Right ventricle myocardium superior (tissue), 1 donor: ENCODE data around the gene TEKT3. TPM values are rescaled to one million over a fixed set of nuclear protein-coding genes. Genes with fewer than 3 reads are reported as not detected.

Source experiments
- ATAC-seq: fragments of 200-7000 bp; cut with Tn5 transposase; one replicate; pipeline ENCODE4 v1.9.1; 2020; ENCODE audit warnings: mild to moderate bottlenecking; ENCODE audit not compliant: poor library complexity
- DNase-seq: peaks from one replicate; pipeline ENCODE4 v3.0.0-alpha.2; 2020
- intact Hi-C: fragments of 100-400 bp; cut with DNase I; formaldehyde crosslinking; loops from one replicate; pipeline ENCODE4 v1.11.2; 2022
- total RNA-seq: library from RNA; stranded (reverse); fragmentation: NEBNext Ultra II Directional; extraction: Animal tissue kit (Norgen Biotek cat#: 25700); gene quantifications from one replicate; pipeline ENCODE4 v1.2.1, GENCODE V29; 2021
- donor health status: DM: no; HTN: yes; CAD: no; lungs with severe emphysema.

Gene TEKT3
- total RNA-seq, 1 donor from 2014 or later: 0.43 TPM

DNA sequence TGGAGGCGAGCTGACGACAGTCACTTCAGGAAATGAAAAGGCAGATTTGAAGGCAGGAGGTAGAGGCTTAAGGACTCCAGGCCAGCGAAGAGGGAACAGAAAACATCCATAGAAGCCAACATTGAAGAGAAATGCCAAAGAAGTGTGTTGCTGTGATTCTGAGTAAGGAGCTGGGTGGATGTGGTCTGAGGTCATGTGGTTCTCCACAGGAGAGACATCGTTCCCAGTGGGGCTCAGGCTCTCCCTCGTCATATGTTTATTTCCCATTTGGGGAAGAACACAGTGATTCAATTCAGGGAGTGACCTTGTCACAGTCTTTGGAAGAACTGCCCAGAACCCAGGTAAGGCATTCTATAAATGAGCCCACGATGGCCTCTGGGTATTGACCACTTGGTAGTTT, 69.7 kb downstream of the TEKT3 start:
- ATAC-seq: no peak
- DNase-seq: no peak
- intact Hi-C loops: no loop called here

DNA sequence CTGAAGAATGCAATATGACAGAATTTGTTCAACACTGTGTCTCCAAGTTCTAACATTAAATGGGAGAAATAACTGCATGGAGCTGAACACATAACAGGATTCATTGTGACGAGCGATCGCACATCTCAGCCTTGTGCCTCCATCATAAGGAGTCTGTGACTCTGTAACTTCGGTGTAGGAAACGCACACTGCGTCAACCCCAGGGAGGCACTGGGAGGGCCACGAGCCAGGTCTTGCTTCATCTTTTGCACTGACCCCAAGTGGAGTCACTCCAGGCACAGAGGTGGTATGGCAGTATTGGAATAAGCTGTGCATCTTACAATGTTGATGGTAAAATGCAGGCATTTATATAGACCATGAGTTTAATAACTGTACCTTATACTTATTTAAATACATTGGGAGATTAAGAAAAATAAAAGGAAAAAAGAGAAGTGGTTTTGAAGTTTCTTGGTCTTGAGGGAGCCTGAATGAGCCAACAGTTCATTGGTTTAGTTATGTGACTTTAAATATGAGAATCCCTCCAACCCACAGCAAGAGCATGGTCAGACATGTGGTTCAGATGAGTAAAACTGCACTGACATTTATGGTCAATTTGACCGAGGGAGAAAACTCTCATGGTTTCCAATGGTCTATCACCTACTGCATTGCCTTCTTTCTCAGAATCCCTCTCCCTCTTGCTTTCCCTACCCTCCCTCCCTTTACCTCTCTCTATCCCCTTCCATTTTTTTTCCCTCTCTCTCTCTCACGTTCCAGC, 70.6 kb downstream of the TEKT3 start:
- DNase-seq (no peak), ATAC-seq (no peak)
- intact Hi-C loops: no loop called here

DNA sequence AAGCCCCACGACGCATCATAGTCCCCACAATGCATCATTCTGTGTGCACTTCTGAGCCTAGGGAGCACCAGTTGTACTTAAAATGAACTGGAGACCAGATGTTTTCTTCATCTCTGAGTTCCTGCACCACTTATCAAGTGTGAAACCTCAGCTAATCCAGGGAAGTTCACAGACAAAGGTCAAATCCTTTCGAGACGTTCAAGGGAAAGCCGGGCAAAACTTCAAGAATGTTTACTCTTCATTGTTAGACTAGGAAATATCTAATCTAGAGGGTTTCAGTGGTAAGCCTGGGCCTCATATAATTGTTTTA, 71.7 kb downstream of the TEKT3 start:
- intact Hi-C loops: no loop called here
- DNase-seq (no peak), ATAC-seq (peak; percentile 26)

DNA sequence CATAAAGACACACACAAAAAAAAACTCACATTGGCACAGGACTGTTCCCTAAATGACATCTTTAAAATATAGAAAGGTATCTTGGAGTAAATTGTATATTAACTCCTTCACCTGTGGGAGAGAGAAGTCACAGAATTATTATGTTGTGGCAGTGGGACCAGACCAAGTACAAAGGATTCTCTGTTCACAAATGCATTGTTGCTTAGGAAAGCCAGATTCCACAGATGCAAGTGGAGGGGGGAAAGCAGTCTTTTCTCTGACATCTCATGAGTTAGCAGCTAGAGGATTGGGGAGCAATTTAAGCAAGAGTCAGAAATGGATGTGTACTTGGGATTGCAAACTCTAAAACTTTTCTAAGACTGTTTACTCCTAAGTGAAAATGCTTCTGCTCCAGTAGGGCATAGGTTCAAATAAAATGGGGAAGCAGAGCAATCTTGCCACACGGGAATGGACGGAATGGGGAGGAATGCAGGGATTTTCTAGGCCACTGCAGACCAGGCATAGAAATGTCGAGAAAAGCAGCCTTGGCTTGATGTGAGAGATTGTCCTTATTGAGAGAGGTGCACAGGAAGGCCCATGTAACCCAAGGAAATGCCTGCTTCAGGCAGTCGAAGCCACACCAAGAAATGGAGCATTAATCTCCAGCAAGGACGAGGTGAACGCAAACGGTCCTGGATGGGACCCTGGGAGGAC, 72.2 kb downstream of the TEKT3 start:
- ATAC-seq (no peak), DNase-seq (no peak)
- intact Hi-C loops: no loop called here

DNA sequence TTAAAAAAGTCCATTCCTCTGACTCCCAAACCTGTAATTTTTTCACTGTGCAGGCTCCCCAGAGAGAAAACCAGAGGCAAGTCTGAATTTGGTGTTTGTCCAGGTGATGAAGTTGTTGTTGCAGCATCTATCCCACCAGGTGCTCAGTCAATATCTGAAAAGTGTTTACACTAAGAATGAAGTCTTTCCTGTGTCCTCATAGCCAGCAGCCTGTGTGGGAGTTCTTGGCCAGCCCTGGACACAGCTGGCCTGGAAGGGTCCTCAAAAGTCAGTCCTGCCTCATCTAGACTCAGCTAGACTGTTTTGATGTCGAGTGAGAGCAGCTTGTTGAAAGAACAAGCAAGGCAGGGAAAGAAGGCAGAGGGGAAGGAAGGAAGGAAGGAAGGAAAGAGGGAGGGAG, 72.9 kb downstream of the TEKT3 start:
- DNase-seq: no peak
- intact Hi-C loops: no loop called here

DNA sequence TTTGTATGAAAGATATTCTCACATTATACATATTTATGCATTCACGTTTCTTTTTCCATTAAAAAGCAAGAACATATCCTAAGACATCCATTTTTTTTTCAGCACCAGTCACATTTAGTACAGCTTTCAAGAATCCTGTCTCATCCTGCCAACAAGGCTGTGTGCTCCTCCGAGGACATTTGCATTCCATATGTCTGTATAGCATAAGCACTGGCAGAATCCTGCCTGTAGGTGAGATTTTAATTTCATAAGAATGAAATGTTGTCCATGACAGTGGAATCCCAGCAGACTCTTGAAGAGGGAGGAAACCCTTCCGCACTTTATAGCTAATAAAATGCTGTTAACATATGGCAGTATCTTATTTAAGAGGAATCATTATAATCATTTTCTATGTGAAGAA, 73.4 kb downstream of the TEKT3 start:
- DNase-seq (no peak), ATAC-seq (no peak)
- intact Hi-C loops: no loop called here

More for the DNA sequence above, 72.9 kb downstream of the TEKT3 start:
- ATAC-seq: no peak

DNA sequence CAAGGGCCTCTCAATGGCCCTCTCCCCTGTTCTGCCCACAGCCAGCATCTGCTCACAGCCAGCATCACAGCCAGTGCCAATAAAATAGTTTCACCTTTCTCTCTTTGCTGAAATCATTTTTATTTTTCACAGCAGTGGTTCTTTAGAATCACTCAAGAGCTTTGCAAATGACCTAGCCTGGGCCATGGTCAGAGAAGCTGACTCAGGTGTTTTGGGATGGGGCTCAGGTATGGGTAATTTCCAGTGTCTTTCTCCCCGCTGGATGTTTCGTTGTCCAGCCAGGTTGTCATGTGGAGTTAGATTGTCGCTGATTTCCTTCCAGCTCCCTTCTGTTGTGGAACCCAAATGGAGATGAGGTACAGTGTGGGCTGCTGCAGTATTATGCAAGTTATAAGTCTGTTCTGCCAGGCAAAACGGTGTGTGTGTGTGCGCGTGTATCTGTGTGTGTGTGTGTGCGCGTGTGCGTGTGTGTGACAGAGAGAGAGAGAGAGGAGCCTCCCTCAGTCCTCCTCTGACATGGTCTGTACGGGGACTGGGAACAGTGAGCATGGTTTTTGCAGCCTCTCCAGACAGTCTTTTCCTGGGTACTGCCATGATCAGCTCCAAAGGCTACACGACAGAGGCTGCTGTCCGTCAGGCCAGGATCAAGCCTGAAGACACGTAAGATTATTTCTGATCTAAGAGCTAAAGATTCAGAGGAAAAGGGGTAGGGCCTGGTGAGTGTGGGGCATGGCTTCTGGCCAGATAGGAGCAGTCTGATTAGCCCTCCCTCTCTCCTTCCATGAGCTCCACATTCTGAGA, 74.9 kb downstream of the TEKT3 start:
- ATAC-seq (no peak), DNase-seq (no peak)
- intact Hi-C loops: no loop called here

DNA sequence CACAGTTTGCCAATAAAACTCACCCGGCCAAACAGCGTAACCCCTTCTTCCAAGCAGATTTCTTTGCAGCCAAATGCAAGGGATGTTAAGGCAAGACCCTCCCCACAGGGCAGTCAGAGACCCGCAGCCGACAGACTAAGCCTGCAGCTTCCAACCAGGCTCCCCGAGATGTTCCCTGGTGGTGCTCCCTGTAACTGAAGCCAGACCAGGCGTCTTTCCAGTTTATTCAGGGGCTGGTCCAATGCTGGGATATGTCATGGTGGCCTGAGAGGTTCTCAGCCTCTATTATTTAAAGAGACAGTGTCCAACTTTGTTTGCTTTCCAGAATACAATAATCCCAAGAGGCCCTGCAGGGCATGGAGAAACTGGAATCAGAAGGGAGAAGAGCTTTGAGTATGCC, 76.3 kb downstream of the TEKT3 start, which contains the start of gene PMP22:
TSS of gene PMP22 (minus strand) at position 196 of the 400 bp plus-strand sequence. CDS start 4,599 bp downstream, outside the sequence.
- intact Hi-C loops: no loop called here
- ATAC-seq: peak; percentile 19

DNA sequence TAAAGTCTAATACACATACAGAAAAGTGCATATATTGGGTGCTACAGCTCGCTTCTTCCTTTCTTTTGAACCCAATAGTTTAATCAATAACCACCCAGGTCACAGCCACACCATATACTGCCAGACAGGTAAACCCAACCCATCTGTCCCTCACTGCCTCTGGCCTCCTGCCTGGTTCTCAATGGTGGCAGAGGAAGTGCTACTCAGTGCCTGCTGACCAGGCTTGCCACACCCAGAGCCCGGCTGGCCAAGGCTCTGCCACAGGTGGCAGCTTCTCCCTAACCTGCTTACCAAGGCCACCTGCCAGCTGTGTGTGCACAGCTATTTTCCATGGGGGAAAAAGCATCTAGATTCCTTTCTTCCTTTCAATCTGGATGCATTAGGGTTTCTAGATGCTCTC, 76.9 kb downstream of the TEKT3 start:
- peak; percentile 10 for ATAC-seq
- DNase-seq: peak; percentile 75
- intact Hi-C loops: loop anchor here (5.0 kb wide), 1 partner anchor 193 kb away; no protein-coding TSS in a partner anchor

More for the DNA sequence above, 76.3 kb downstream of the TEKT3 start, which contains the start of gene PMP22:
- peak; percentile 65 for DNase-seq

DNA sequence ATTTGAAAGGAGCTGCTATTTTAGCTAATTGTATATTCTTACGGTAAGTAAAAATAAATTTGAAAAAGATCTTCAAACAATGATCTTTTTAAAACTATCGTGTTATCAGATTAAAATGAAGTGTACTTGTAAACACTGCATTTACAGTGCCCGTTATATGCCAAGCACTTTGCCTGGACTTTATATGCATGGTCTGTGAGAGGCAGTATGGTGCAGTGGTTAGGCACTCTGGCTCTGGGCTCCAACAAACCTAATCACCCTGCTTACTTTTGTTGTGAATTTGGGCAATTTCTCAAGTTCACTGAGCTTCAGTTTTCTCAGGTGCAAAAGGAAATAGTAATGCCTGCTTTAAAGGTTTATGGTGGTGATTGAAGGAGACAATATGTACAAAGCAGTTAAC, 77.7 kb downstream of the TEKT3 start:
- intact Hi-C loops: loop anchor here (5.0 kb wide), 1 partner anchor 194 kb away; no protein-coding TSS in a partner anchor
- ATAC-seq: no peak
- DNase-seq: no peak

DNA sequence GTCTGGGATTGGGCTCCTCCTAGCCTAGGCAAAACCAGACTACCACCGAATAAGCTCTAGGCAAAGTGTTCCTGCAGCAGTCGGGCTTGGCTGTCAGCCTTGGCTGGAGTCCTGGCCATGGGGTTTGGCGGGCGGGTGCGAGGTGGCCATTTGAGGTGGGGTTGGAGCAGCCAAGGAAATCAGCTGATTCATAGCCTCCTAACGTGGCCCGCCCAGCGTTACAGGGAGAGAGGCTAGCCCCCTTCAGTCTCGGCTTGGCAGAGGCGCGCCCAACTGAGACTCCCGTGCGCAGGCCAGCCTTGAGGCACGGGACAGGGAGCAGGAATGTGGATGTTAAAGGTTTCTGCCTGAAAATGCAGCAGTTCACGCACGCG, 78.2 kb downstream of the TEKT3 start:
- intact Hi-C loops: loop anchor here (5.0 kb wide), 1 partner anchor 194 kb away; no protein-coding TSS in a partner anchor
- ATAC-seq (peak; percentile 63), DNase-seq (peak; percentile 92)

DNA sequence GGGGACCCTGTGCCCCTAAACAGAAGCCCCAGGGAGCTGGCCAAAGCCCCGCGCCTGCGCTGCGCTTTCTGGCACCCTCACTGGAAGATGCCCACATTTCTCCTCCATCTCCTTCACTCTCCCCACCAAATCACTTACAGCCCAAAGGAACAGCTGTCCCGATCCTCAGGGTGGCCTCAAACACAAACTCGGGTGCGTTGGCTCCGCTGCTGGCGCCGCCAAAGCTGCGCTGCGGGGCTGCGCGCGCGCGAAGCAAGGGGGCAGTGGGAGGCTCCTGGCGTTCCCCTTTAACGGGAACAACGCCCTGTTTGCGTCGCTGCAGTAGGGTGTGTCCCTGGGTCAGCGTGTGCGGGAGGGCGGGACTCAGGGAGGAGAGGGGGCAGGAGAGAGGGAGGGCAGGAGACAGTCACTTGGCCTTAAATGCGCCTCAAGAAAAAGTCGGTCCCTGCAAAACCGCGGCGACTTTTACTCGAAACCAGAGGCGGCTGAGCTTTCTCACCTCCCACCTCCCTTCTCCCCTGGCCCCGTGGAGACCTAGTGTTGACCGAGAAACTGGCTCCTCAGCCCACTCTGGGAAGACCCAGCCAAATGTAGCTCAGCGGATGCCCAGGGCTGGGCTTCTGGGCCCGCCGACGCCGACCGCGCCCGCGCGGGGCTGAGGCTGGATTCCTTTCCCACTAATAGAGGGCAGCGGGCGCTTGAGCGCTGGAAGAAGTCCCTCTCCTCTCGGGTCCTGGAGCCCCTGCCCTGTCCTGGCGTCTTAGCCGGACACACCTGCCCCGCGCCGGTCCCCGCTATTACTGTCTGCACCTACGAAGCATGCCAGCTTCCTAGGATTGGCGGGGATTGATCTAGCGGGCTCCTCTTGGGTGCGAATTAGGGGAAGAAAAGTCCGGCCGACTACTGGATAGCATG, 78.8 kb downstream of the TEKT3 start:
- intact Hi-C loops: loop anchor here (5.0 kb wide), 1 partner anchor 195 kb away; no protein-coding TSS in a partner anchor

DNA sequence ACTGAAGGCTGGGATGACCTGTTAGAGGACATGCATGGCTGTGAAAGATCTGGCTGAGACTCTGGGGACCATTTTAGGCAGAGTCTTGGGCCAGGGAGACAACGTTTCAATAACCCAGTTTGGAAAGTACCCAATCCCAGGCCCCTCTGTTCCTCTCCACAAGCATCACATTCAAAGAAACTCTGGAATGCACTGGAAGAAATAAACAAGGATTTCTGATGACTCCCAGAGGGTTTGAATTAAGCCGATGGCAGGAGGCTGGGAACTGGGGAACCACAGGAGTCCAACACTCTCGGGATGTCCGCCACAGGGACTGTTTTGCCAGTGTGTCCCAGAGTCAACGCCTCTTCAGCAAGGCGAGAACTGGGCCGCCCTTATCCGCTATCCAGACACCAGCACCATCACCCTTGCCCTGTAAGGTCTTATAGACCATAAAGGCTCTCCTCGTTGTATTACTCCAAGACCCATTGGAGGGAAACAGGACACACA, 79.6 kb downstream of the TEKT3 start:
- intact Hi-C loops: loop anchor here (2.0 to 5.0 kb wide), 2 partner anchors 195 to 241 kb away; no protein-coding TSS in a partner anchor
- ATAC-seq (peak; percentile 2), DNase-seq (no peak)

More for the DNA sequence above, 78.8 kb downstream of the TEKT3 start:
- DNase-seq (peak; percentile 95), ATAC-seq (peak; percentile 84)

DNA sequence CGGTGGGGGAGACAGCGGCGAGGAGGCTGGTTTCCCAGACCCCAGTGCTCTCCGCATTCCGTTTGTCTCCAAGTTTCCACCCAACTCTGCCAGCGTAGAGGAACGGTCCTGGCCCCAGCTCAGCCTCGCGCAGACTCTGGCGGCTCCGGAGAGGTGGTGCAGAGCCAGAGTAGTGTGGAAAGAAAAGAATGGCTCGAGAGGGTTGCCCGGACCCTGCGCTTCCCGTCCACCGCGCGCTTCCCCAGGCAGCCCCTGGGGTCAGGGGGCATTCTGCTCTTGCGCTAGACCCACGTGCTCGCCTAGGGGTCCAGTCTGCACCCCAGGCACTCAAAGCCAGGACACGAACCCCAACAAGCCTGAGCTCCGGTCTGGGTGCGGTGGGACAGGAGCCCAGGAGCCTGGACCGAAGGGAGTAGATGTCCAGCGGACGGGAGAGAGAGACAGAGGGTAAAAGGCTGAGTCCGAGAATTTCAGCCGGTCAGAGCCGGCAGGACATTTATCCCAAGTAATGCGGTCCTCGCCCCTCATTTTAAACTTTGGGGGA, 80.1 kb downstream of the TEKT3 start:
- ATAC-seq: peak; percentile 24
- peak; percentile 72 for DNase-seq
- intact Hi-C loops: loop anchor here (2.0 to 5.0 kb wide), 2 partner anchors 196 to 241 kb away; no protein-coding TSS in a partner anchor

DNA sequence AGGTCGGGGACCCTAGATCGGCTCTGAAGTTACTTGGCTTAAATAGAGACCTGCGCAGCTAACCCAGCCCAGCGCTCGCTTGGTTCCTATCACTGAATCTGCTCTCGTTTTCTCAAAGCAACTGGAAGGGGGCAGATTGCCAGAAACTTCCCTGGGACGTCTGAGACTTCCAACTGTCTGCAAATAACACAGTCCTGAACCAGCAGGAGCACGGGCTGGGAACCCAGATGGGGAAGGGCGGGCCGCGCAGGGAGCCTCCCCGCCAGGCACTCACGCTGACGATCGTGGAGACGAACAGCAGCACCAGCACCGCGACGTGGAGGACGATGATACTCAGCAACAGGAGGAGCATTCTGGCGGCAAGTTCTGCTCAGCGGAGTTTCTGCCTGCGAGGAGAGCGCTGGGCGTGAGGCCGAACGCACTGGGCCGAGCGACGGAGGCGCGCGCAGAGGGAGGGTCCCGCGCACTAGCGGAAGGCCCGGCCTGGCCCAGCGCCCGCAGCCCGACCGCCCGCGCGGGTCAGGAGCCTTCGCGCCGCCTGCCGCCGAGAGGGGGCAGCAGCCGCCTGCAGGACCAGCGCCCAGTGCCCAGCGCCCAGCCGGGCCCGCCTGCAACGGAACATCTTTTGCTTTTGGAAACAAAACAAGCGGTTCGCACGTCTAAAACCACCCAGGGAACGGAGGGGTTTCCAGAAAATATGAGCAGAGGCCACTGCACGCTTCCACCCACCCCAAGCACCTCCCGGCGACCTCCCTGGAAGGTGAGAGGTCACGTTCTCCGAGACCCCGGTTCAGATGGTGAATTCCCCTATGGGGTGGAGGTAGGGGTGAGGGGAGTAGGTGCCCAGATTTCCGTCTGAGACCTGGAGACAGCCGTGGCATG, 80.8 kb downstream of the TEKT3 start:
- ATAC-seq (peak; percentile 68), DNase-seq (peak; percentile 92)
- intact Hi-C loops: loop anchor here (2.0 to 5.0 kb wide), 2 partner anchors 197 to 242 kb away; no protein-coding TSS in a partner anchor

DNA sequence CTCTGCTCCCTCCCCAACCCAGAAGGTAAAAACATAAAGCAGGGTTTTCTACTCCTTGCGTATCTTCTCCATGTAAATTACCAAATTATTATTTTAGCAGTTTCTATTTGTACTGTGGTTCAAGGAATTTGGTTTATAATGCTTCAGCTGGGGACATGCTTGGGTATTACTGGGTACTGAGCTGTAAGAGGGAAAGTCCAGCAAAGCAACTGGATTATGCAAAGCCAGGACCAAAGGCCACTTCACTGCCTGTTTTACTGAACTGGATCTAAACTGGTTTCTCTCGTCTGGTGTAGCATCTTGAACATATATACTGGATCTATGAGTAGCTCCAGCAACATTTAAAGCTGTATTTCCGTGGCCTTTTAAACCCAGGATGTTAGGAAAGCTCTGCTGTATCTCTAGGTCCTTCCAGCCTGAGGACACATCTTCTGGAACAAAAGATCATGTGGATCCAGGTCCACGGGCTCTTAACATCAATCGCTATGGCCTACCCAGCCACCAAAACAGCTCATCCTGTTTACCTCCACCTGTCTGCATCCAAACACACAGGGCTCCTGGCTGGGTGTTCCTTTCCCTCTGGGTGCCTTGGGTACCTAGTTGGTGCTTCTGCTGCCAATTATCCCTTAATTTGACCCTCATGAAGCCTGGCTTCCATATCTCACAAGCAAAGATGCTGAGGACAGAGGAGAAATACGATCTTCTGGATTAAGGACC, 83.4 kb downstream of the TEKT3 start:
- DNase-seq (no peak), ATAC-seq (no peak)
- intact Hi-C loops: no loop called here
